Body of pancreas (tissue), 4 donors: ENCODE results near the gene RET. TPM values are rescaled to one million over a fixed set of nuclear protein-coding genes. Genes with fewer than 3 reads are reported as not detected.

Source experiments
- ATAC-seq: fragments of 150-250 bp; one replicate; pipeline ENCODE4 v1.9.1; 2016
- DNase-seq, 4 donors: peaks; one replicate each; pipeline ENCODE4 v3.0.0-alpha.2; 2019
- H3K27ac ChIP-seq, 4 donors: fragments of 200-600 bp; sonication (generic); 1 replicate in 3 of 4; 2 replicates in 1 of 4; pipeline versions ENCODE4 v1.5.1 to v1.6.1; 2016 to 2019; ENCODE audit warnings: mild to moderate bottlenecking in 1 of 4, mixed read lengths in 1 of 4, moderate library complexity in 1 of 4
- H3K27me3 ChIP-seq, 2 donors: fragments of 200-600 bp; sonication (generic); one replicate each; pipeline ENCODE4 v1.6.0; 2016; ENCODE audit warnings: mild to moderate bottlenecking in 1 of 2
- H3K36me3 ChIP-seq, 2 donors: fragments of 200-600 bp; sonication (generic); replicated peaks in 1 of 2; 2 replicates each; pipeline ENCODE4 v1.5.1; 2016; ENCODE audit warnings: low read depth in 2 of 2; ENCODE audit not compliant: insufficient read depth in 1 of 2
- H3K4me1 ChIP-seq: fragments of 200-600 bp; sonication (generic); one replicate; pipeline ENCODE4 v1.6.0; 2016
- H3K4me3 ChIP-seq, 2 donors: fragments of 200-600 bp; sonication (generic); 1 replicate in 1 of 2; 2 replicates in 1 of 2; pipeline ENCODE4 v1.5.1; 2016 to 2019
- H3K9me3 ChIP-seq, 3 donors: fragments of 200-600 bp; sonication (generic); 1 replicate in 2 of 3; 2 replicates in 1 of 3; pipeline ENCODE4 v1.5.1; 2016
- POLR2A ChIP-seq, 3 donors: fragments of 450-650 bp; IDR thresholded peaks; one replicate each; pipeline ENCODE4 v1.6.1; 2016; ENCODE audit warnings: antibody characterized with exemption in 3 of 3, mild to moderate bottlenecking in 2 of 3
- WGBS, 2 donors: methylation state at CpG; one replicate each; pipeline ENCODE4 v1.1.5; 2017; 5-methylcytosine and 5-hydroxymethylcytosine counted together
- intact Hi-C: fragments of 100-400 bp; cut with DNase I; formaldehyde crosslinking; loops from one replicate; pipeline ENCODE4 v1.15.1; 2023
- total RNA-seq, 2 donors: library from RNA; depleted of rRNA; stranded (reverse); fragments of >200 nt; gene quantifications; one replicate each; pipeline ENCODE4 v1.1.0, GENCODE V29; 2016
- TF ChIP-seq, protein P1 (sequence below), 7 experiments: fragments of 450-650 bp in 4 of 7; fragments of 200-600 bp in 3 of 7; sonication (generic) in 3 of 7; IDR thresholded peaks; one replicate each; pipeline ENCODE4 v1.5.1; 2016 to 2019; ENCODE audit warnings: antibody characterized with exemption in 7 of 7

The RET gene
- total RNA-seq, 2 donors from 2014 or later, result 0.78 to 1.6 TPM

DNA sequence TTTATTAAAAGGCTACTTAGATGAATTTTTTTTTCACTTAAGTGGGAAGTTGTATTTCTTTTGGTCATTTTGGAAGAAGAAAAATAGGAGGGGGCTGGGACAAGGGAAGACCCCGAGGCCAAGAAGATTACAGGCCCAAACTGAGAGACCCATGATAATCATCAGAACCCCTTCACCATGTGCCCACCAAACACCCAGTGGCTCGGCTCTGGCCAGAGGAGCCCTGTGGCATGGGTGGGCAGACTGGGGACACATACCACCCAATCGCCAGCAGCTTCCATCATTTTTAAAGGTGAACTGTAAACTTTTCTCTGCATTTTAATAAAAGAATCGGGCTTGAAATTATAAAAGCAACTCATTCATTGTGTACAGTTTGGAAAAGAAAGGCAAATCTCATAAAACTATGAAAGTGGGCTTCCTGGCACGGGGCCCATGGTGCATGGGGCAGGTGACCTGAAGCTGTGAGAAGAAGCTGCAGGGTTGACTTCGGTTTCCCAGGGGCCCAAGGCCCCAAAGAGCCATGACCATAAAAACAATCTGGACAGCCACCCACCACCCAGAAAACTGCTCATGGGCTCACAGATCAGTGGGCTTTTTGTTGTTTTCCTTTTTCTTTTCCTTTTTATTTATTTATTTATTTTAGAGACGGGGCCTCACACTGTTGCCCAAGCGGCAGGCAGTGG lies 29.4 kb upstream of the RET start:
- intact Hi-C loops, result no loop called here
- Histone ChIP-seq H3K27me3 (no peaks in the 10 kb centered on the region), H3K4me3 (no peak overlapping the region), H3K4me1 (no peaks in the 10 kb centered on the region), H3K36me3 (no peaks in the 10 kb centered on the region), H3K9me3 (no peaks in the 10 kb centered on the region), H3K27ac (no peak overlapping the region)
- WGBS, 2 donors, result 63 to 69% methylated on average over 8 of the region's 8 CpGs
- TF ChIP-seq POLR2A (IDR thresholded peaks at IDR 0.05), result no peak
- TF ChIP-seq, protein P1, sequence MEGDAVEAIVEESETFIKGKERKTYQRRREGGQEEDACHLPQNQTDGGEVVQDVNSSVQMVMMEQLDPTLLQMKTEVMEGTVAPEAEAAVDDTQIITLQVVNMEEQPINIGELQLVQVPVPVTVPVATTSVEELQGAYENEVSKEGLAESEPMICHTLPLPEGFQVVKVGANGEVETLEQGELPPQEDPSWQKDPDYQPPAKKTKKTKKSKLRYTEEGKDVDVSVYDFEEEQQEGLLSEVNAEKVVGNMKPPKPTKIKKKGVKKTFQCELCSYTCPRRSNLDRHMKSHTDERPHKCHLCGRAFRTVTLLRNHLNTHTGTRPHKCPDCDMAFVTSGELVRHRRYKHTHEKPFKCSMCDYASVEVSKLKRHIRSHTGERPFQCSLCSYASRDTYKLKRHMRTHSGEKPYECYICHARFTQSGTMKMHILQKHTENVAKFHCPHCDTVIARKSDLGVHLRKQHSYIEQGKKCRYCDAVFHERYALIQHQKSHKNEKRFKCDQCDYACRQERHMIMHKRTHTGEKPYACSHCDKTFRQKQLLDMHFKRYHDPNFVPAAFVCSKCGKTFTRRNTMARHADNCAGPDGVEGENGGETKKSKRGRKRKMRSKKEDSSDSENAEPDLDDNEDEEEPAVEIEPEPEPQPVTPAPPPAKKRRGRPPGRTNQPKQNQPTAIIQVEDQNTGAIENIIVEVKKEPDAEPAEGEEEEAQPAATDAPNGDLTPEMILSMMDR (IDR thresholded peaks at IDR 0.05), result no peak
- no peak for ATAC-seq
- DNase-seq, result peak in 1 of 4 donors; percentile 8

GRCh38 chr10:43048301-43049051 lies 28.4 kb upstream of the RET start:
- H3K27me3 ChIP-seq, result no peaks in the 10 kb centered on the region
- no peak overlapping the region for H3K27ac ChIP-seq
- ATAC-seq (no peak), DNase-seq (peak in 1 of 4 donors; percentile 3)
- 71 to 75% methylated on average over 5 of the region's 5 CpGs for WGBS, 2 donors
- H3K4me1 ChIP-seq, result no peaks in the 10 kb centered on the region
- H3K4me3 ChIP-seq, result no peak overlapping the region
- intact Hi-C loops, result no loop called here
- TF ChIP-seq, protein P1 (IDR thresholded peaks at IDR 0.05), result no peak
- no peak for TF ChIP-seq POLR2A (IDR thresholded peaks at IDR 0.05)
- H3K9me3 ChIP-seq, result no peaks in the 10 kb centered on the region
- H3K36me3 ChIP-seq, result no peaks in the 10 kb centered on the region

DNA sequence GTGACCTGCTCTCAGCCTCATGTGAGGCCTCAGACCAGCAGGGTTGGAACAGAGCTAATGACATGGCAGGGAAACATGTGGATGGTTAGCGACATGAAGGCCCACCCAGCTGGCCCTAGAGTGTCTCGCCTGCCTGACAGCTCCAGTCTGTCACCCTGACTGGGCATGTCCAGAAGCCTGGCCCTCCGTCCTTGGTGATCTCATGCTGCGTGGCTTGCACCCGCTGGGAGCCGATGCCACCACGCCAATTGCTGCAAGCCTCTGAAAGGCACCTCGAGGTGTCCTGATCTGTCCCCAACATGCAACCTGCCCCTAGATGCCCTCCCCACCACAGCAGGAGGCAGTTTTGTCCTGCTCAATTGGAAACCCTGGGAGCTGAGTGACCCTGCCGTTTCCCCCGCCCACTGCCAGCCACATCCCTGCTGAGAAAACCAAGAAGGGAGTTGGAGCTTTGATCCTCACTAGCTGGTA lies 27.8 kb upstream of the RET start:
- no peaks in the 10 kb centered on the region for H3K4me1 ChIP-seq
- ATAC-seq (no peak), DNase-seq (no peak)
- no peak overlapping the region for H3K27ac ChIP-seq
- no peaks in the 10 kb centered on the region for H3K9me3 ChIP-seq
- H3K36me3 ChIP-seq, result no peaks in the 10 kb centered on the region
- no peak overlapping the region for H3K4me3 ChIP-seq
- TF ChIP-seq, protein P1 (IDR thresholded peaks at IDR 0.05), result no peak
- no peak for TF ChIP-seq POLR2A (IDR thresholded peaks at IDR 0.05)
- H3K27me3 ChIP-seq, result no peaks in the 10 kb centered on the region
- 51 to 81% methylated on average over 5 to 10 of the region's 10 CpGs for WGBS, 2 donors
- intact Hi-C loops, result no loop called here

- intact Hi-C loops, result no loop called here
- no peaks in the 10 kb centered on the region for H3K36me3 ChIP-seq
- no peaks in the 10 kb centered on the region for H3K27me3 ChIP-seq
- no peak overlapping the region for H3K4me3 ChIP-seq
- DNase-seq (no peak), ATAC-seq (no peak)
- H3K4me1 ChIP-seq, result no peaks in the 10 kb centered on the region
- no peak for TF ChIP-seq POLR2A (IDR thresholded peaks at IDR 0.05)
- TF ChIP-seq, protein P1 (IDR thresholded peaks at IDR 0.05), result no peak
- H3K9me3 ChIP-seq, result no peaks in the 10 kb centered on the region
- no peak overlapping the region for H3K27ac ChIP-seq
These were observed 26.9 kb upstream of the RET start for GRCh38 chr10:43050011-43050410.
